Activated CD4-positive, alpha-beta T cell treated with anti-CD3 and anti-CD28 coated beads for 36 hours (primary cell): ENCODE data around the gene FCHSD2. TPM values are rescaled to one million over a fixed set of nuclear protein-coding genes. Genes with fewer than 3 reads are reported as not detected.

Experiments used
- ATAC-seq: fragments of 200-7000 bp; cut with Tn5 transposase; one replicate; pipeline ENCODE4 v1.10.0; 2021; ENCODE audit warnings: mild to moderate bottlenecking, moderate library complexity
- CTCF ChIA-PET: fragments of 350-600 bp; sonication (Branson Sonifier 250); formaldehyde crosslinking; loops from one replicate; lab custom pipeline; 2021; ENCODE audit warnings: antibody characterized with exemption; lab: Charles Lee
- POLR2A ChIA-PET: fragments of 350-600 bp; sonication (Branson Sonifier 250); formaldehyde crosslinking; loops from one replicate; lab custom pipeline; 2021; ENCODE audit warnings: antibody characterized with exemption, inconsistent platforms; lab: Charles Lee
- DNase-seq: peaks from one replicate; pipeline ENCODE4 v3.0.0-alpha.2; 2020
- H3K27ac Mint-ChIP-seq: one replicate; pipeline ENCODE4 v1.8.0; 2021; ENCODE audit warnings: mixed read lengths
- H3K27me3 Mint-ChIP-seq: one replicate; pipeline ENCODE4 v1.8.0; 2021; ENCODE audit warnings: mixed read lengths
- H3K36me3 Mint-ChIP-seq: one replicate; pipeline ENCODE4 v1.8.0; 2021; ENCODE audit warnings: low read depth, mixed read lengths
- H3K4me1 Mint-ChIP-seq: one replicate; pipeline ENCODE4 v1.8.0; 2021; ENCODE audit warnings: mixed read lengths
- H3K4me3 Mint-ChIP-seq: one replicate; pipeline ENCODE4 v1.8.0; 2021; ENCODE audit warnings: mild to moderate bottlenecking, moderate library complexity, mixed read lengths
- H3K9me3 Mint-ChIP-seq: one replicate; pipeline ENCODE4 v1.8.0; 2021; ENCODE audit warnings: low read depth, mixed read lengths
- intact Hi-C, 2 experiments: fragments of 100-400 bp; cut with DNase I in 1 of 2; cut with micrococcal nuclease in 1 of 2; formaldehyde crosslinking; loops; one replicate each; pipeline versions ENCODE4 v1.14.2 to v1.15.1; 2022 to 2024; cut with DNase I, micrococcal nuclease
- total RNA-seq, 2 experiments: library from RNA; stranded (reverse); gene quantifications; one replicate each; pipeline ENCODE4 v1.2.3, GENCODE V29; 2021

Gene FCHSD2
- total RNA-seq, 2 experiments from 2014 or later: 24.1 to 24.7 TPM

GRCh38 chr11:73100578-73100977, 41.5 kb downstream of the FCHSD2 start:
- H3K4me1 Mint-ChIP-seq: peaks cover 7% of the 10 kb centered on the region
- H3K27me3 Mint-ChIP-seq: no peaks in the 10 kb centered on the region
- intact Hi-C loops: no loop called here
- POLR2A ChIA-PET: interaction anchor here (0.6 kb wide), 2 partner anchors 193 to 287 kb away, joined by 5 to 11 read pairs; no protein-coding TSS in a partner anchor
- DNase-seq: no peak
- no peaks in the 10 kb centered on the region for H3K9me3 Mint-ChIP-seq
- H3K36me3 Mint-ChIP-seq: peaks cover 14% of the 10 kb centered on the region
- CTCF ChIA-PET: interaction anchor here (0.7 kb wide), 1 partner anchor 681 kb away, joined by 3 read pairs; no protein-coding TSS in a partner anchor
- no peak overlapping the region for H3K4me3 Mint-ChIP-seq
- no peak overlapping the region for H3K27ac Mint-ChIP-seq
- no peak for ATAC-seq

- H3K27me3 Mint-ChIP-seq: no peaks in the 10 kb centered on the region
- H3K27ac Mint-ChIP-seq: no peak overlapping the region
- H3K4me3 Mint-ChIP-seq: no peak overlapping the region
- intact Hi-C loops: no loop called here
- DNase-seq (no peak), ATAC-seq (no peak)
- no peaks in the 10 kb centered on the region for H3K9me3 Mint-ChIP-seq
- peaks cover 11% of the 10 kb centered on the region for H3K4me1 Mint-ChIP-seq
- POLR2A ChIA-PET: no interaction called here
- CTCF ChIA-PET: no interaction called here
- peaks cover 11% of the 10 kb centered on the region for H3K36me3 Mint-ChIP-seq
Measured at GRCh38 chr11:73099512-73100266, 42.4 kb downstream of the FCHSD2 start.

GRCh38 chr11:73095613-73096012, 46.5 kb downstream of the FCHSD2 start:
- CTCF ChIA-PET: no interaction called here

GRCh38 chr11:73091521-73092305, 50.4 kb downstream of the FCHSD2 start:
- no peaks in the 10 kb centered on the region for H3K9me3 Mint-ChIP-seq
- DNase-seq (no peak), ATAC-seq (no peak)
- intact Hi-C loops: no loop called here
- no peaks in the 10 kb centered on the region for H3K27me3 Mint-ChIP-seq
- H3K27ac Mint-ChIP-seq: no peak overlapping the region
- no peak overlapping the region for H3K4me3 Mint-ChIP-seq
- H3K36me3 Mint-ChIP-seq: peaks cover 3% of the 10 kb centered on the region
- CTCF ChIA-PET: interaction anchor here (1.0 kb wide), 1 partner anchor 35 kb away, joined by 3 read pairs; no protein-coding TSS in a partner anchor
- peaks cover 17% of the 10 kb centered on the region for H3K4me1 Mint-ChIP-seq
- POLR2A ChIA-PET: no interaction called here

More at GRCh38 chr11:73095613-73096012, 46.5 kb downstream of the FCHSD2 start:
- POLR2A ChIA-PET: no interaction called here
- DNase-seq (no peak), ATAC-seq (no peak)
- intact Hi-C loops: no loop called here
- H3K9me3 Mint-ChIP-seq: no peaks in the 10 kb centered on the region
- no peak overlapping the region for H3K27ac Mint-ChIP-seq
- H3K4me3 Mint-ChIP-seq: no peak overlapping the region
- peaks cover 11% of the 10 kb centered on the region for H3K4me1 Mint-ChIP-seq
- H3K36me3 Mint-ChIP-seq: peaks cover 8% of the 10 kb centered on the region
- no peaks in the 10 kb centered on the region for H3K27me3 Mint-ChIP-seq

- no peak overlapping the region for H3K4me3 Mint-ChIP-seq
- H3K27me3 Mint-ChIP-seq: no peaks in the 10 kb centered on the region
- no peak for DNase-seq
- intact Hi-C loops: no loop called here
- peaks cover 15% of the 10 kb centered on the region for H3K4me1 Mint-ChIP-seq
- ATAC-seq: no peak
- POLR2A ChIA-PET: no interaction called here
- CTCF ChIA-PET: interaction anchor here (1.2 kb wide), 1 partner anchor 198 kb away, joined by 3 read pairs; no protein-coding TSS in a partner anchor
- H3K9me3 Mint-ChIP-seq: no peaks in the 10 kb centered on the region
- no peak overlapping the region for H3K27ac Mint-ChIP-seq
- H3K36me3 Mint-ChIP-seq: peaks cover 5% of the 10 kb centered on the region
Measured at GRCh38 chr11:73087730-73088129, 54.4 kb downstream of the FCHSD2 start.

- H3K4me3 Mint-ChIP-seq: no peak overlapping the region
- CTCF ChIA-PET: no interaction called here
- no peaks in the 10 kb centered on the region for H3K9me3 Mint-ChIP-seq
- intact Hi-C loops: no loop called here
- H3K27me3 Mint-ChIP-seq: no peaks in the 10 kb centered on the region
- peaks cover 5% of the 10 kb centered on the region for H3K36me3 Mint-ChIP-seq
- H3K27ac Mint-ChIP-seq: no peak overlapping the region
- peaks cover 15% of the 10 kb centered on the region for H3K4me1 Mint-ChIP-seq
- no peak for ATAC-seq
- POLR2A ChIA-PET: no interaction called here
- DNase-seq: no peak
Measured at GRCh38 chr11:73085189-73085875, 56.8 kb downstream of the FCHSD2 start.

- ChIA-PET POLR2A (no interaction called here), CTCF (interaction anchor here (0.7 kb wide), 1 partner anchor 62 kb away, joined by 3 read pairs; no protein-coding TSS in a partner anchor)
- Mint-ChIP-seq H3K9me3 (peaks cover 4% of the 10 kb centered on the region), H3K27ac (no peak overlapping the region), H3K27me3 (no peaks in the 10 kb centered on the region), H3K36me3 (peaks cover 20% of the 10 kb centered on the region), H3K4me1 (peaks cover 16% of the 10 kb centered on the region), H3K4me3 (no peak overlapping the region)
- no peak for ATAC-seq
- intact Hi-C loops: no loop called here
- no peak for DNase-seq
Measured at GRCh38 chr11:73078631-73079030, 63.5 kb downstream of the FCHSD2 start.

- no peak overlapping the region for H3K4me3 Mint-ChIP-seq
- peaks cover 26% of the 10 kb centered on the region for H3K4me1 Mint-ChIP-seq
- ATAC-seq (no peak), DNase-seq (no peak)
- intact Hi-C loops: no loop called here
- ChIA-PET CTCF (no interaction called here), POLR2A (no interaction called here)
- H3K27ac Mint-ChIP-seq: no peak overlapping the region
- H3K27me3 Mint-ChIP-seq: no peaks in the 10 kb centered on the region
- peaks cover 4% of the 10 kb centered on the region for H3K9me3 Mint-ChIP-seq
- peaks cover 20% of the 10 kb centered on the region for H3K36me3 Mint-ChIP-seq
Measured at GRCh38 chr11:73077454-73077853, 64.7 kb downstream of the FCHSD2 start.

- DNase-seq (no peak), ATAC-seq (no peak)
- ChIA-PET CTCF (interaction anchor here (0.7 kb wide), 1 partner anchor 104 kb away, joined by 3 read pairs; no protein-coding TSS in a partner anchor), POLR2A (interaction anchor here (0.6 kb wide), 1 partner anchor 575 kb away, joined by 3 read pairs; no protein-coding TSS in a partner anchor)
- H3K27me3 Mint-ChIP-seq: no peaks in the 10 kb centered on the region
- peaks cover 4% of the 10 kb centered on the region for H3K9me3 Mint-ChIP-seq
- intact Hi-C loops: no loop called here
- H3K36me3 Mint-ChIP-seq: peaks cover 14% of the 10 kb centered on the region
- H3K4me1 Mint-ChIP-seq: peaks cover 30% of the 10 kb centered on the region
- H3K27ac Mint-ChIP-seq: no peak overlapping the region
- H3K4me3 Mint-ChIP-seq: no peak overlapping the region
Measured at GRCh38 chr11:73074319-73074718, 67.8 kb downstream of the FCHSD2 start.

- ChIA-PET POLR2A (no interaction called here), CTCF (no interaction called here)
- Mint-ChIP-seq H3K27me3 (no peaks in the 10 kb centered on the region), H3K27ac (no peak overlapping the region), H3K9me3 (peaks cover 3% of the 10 kb centered on the region), H3K4me1 (peaks cover 31% of the 10 kb centered on the region), H3K4me3 (no peak overlapping the region), H3K36me3 (peaks cover 7% of the 10 kb centered on the region)
- ATAC-seq (peak; percentile 69), DNase-seq (no peak)
- intact Hi-C loops: no loop called here
Measured at GRCh38 chr11:73072935-73073481, 69.1 kb downstream of the FCHSD2 start.

- DNase-seq (no peak), ATAC-seq (no peak)
- Mint-ChIP-seq H3K36me3 (no peaks in the 10 kb centered on the region), H3K4me1 (peaks cover 45% of the 10 kb centered on the region), H3K4me3 (no peak overlapping the region), H3K27ac (no peak overlapping the region), H3K9me3 (no peaks in the 10 kb centered on the region), H3K27me3 (no peaks in the 10 kb centered on the region)
- ChIA-PET POLR2A (no interaction called here), CTCF (no interaction called here)
- intact Hi-C loops: no loop called here
Measured at GRCh38 chr11:73070653-73071052, 71.5 kb downstream of the FCHSD2 start.
